AML-193 (cell line): ENCODE measurements around the gene ZDHHC13.
"Not testable (repeated sequence)": the region's sequence is repeated elsewhere in the genome, so short reads cannot be mapped to it uniquely, and the experiment has no call there.

ENCODE experiments used
- DNase-seq, 2 experiments: peaks; one replicate each; lab custom pipeline; 2025; lab: John Stamatoyannopoulos, UW

ZDHHC13 gene

GRCh38 chr11:19100885-19101284 is 16.1 kb upstream of the ZDHHC13 start:
- no peak for DNase-seq

DNA sequence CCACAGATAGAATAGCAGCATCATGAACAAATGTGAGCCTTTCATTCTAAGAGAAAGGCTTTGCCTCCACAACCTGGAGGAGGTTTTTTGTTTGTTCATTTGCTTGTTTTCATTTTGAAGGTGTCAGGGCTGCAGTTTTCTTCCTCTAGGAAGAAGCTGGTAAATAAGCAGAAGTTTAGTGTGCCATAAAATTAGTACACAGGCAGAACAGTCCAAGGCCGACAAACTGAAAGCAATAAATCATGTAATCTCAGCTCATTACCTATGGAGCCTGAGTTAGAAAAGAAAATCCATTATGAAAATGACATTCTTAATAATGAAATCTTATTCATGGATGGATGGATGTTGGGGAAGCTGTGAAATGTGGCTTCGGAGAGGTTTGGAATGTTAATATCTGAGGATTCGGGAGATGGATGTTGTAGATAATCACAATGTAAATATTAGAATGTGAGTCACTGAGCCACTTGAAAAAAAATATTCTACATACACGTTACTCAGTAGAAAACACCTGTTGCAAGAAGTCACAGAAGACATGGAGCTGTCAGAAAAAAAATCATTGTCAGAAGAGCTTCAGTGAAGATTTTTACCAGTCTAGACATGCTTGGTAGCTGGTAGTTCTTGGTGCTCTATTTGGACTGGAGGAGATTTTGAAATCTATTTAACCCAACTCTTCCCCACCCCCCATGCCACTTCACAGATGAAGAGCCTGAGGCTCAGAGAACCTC is 15.0 kb upstream of the ZDHHC13 start:
- DNase-seq, result no peak

GRCh38 chr11:19102521-19102900 is 14.5 kb upstream of the ZDHHC13 start:
- no peak for DNase-seq

- DNase-seq, result no peak
Observed at GRCh38 chr11:19105011-19105410, 12.0 kb upstream of the ZDHHC13 start.

DNA sequence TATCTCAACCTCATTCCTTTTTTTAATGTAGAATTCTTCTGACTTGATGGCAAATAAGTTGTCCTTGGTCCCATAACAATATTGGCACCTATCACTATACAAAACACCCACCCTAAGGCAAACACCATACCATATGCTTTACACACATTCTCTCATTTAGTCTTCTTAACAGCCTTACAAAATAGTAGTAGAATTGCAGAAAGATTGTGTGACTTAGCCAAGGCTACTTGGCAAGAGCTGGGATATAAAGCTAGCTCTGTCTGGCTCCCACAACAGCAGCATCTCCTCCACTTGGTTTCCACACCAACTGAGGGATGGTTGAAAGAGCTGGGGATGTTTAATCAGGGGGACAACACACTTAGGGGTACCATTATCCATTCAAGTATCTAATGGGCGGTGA is 9.8 kb upstream of the ZDHHC13 start:
- no peak for DNase-seq

GRCh38 chr11:19110295-19110694 is 6.7 kb upstream of the ZDHHC13 start:
- no peak for DNase-seq

- no peak for DNase-seq
Observed at GRCh38 chr11:19111809-19112208, 5.2 kb upstream of the ZDHHC13 start.

- no peak for DNase-seq
Observed at GRCh38 chr11:19116276-19116970, 545 bp upstream of the ZDHHC13 start.

GRCh38 chr11:19117760-19118097 is 761 bp downstream of the ZDHHC13 start:
- no peak for DNase-seq

DNA sequence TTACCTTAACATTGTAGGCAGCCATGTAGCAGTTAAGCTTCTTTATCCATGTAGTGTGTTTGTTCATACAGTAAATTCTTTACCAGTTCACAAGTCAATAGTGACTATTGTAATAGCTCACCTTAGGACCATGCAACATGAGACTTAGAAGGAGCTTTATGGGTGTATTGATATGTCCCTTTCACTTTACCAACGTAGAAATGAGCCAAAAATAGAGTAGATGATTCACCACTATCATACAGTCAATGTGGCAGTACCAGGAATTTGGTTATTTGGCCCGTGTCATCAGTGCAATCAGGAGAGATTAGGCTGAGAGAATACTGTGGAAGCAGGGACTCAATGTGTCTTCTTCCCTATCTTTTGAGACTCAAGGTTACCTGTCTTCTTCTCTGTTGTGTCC is 4.7 kb downstream of the ZDHHC13 start:
- no peak for DNase-seq

GRCh38 chr11:19122960-19123615 is 6.1 kb downstream of the ZDHHC13 start:
- DNase-seq, result no peak

GRCh38 chr11:19126562-19127325 is 9.8 kb downstream of the ZDHHC13 start:
- not testable (repeated sequence) for DNase-seq

DNA sequence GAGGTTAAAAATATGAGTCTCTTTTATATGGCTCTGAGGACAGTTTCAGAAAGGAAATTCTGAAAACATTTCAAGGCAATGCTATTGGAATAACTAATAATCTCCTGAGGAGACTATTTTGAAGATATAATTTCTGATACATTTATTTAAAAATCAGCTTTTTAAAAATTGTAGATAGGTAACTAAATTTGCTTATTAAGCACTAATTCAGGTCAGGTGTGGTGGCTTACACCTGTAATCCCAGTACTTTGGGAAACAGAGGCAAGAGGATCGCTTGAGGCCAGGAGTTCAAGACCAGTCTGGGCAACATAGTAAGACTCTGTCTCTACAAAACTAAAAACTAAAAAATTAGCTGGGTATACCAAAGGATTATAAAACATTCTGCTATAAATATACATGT is 17.0 kb downstream of the ZDHHC13 start:
- DNase-seq, result no peak

- DNase-seq, result not testable (repeated sequence)
Observed at GRCh38 chr11:19136884-19137283, 19.9 kb downstream of the ZDHHC13 start.

DNA sequence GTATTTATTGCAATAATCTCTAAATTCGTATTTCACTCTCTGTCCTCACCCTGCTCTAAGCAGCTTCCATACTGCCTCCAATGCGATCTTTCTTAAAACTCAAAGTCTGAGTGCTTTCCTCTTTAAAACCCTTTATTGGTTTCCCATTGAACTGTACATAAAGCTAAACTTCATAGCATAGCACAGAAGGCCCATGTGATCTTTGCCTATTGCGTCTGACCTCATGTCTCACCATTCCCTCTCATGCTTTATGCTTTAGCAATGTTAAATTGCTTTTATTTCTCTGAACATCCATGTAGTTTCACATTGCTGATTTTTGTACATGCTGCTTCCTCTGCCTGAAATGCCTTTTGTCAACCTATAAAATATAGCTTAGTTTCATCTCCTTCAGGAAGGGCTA is 28.4 kb downstream of the ZDHHC13 start:
- DNase-seq, result no peak

GRCh38 chr11:19156892-19157291 is 39.9 kb downstream of the ZDHHC13 start:
- no peak for DNase-seq

DNA sequence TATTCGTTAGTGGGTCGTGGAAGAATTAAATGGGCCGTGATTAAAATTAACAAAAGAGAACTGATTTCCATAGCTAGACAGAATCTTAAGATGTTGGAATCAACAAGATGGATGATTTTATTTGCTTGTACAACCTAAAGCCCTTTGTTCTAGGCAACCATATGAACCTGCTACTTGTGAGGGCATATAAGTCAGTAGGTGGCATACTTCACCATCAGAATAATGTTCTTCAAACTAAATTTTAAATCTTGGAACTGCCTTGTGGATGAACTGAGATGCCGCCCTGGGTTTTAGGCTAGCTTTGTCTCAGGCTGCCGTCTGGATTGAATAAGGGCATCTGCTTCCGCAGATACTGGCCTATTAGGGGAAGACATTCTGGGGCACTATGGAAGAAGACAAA is 43.9 kb downstream of the ZDHHC13 start:
- peak in 1 of 2 experiments; percentile 27 for DNase-seq

GRCh38 chr11:19161651-19162050 is 44.7 kb downstream of the ZDHHC13 start:
- no peak for DNase-seq

- DNase-seq, result no peak
Observed at GRCh38 chr11:19162951-19163505, 46.1 kb downstream of the ZDHHC13 start.

DNA sequence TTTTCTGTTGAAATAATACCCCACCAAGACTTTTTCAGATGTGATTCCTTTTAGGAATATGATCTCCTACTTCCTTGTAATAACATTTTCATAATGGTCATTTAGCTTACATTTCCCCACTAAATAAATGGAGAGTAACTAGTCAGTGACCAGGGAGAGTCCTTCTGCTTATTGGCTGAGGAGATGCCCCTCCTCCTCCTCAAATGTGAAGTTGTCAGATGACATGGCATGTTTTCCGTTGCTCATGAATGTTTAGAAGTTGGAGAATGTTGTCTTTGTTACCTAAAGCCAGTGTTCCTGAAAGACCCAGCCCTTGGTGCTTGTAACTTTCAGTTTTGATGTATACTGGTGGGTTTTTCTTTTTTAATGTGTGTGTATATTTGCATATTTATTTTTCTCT is 46.6 kb downstream of the ZDHHC13 start:
- no peak for DNase-seq

GRCh38 chr11:19164230-19164855 is 47.4 kb downstream of the ZDHHC13 start:
- no peak for DNase-seq

DNA sequence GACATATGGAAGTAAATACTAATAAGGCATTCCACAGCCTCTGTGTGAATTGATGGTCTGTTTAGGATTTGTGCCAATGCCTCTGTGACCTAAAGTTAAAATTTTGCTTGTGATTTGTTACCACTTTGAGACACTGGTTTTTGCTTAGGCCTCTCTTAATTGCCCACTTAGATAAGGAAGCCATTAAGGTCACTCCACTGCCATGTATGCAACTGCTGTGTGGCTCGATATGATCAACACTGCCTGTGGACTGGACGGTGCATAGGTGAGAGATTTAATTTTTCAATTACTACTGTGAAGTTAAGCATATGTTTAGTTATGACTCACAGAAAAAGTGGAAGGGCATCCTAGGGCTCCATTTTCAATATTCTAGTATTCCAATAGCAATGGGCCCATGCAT is 47.9 kb downstream of the ZDHHC13 start:
- DNase-seq, result no peak
